ENCODE data around the gene TTC28. TPM values are rescaled to one million over a fixed set of nuclear protein-coding genes. Genes with fewer than 3 reads are reported as not detected.

The TTC28 gene
- total RNA-seq, 1 donor from 2014 or later: 16.4 TPM

- no peak for TF ChIP-seq CTCF (IDR thresholded peaks at IDR 0.05; ENCODE audit: borderline replicate concordance)
- peaks cover 16% of the 10 kb centered on the region for H3K36me3 ChIP-seq
- intact Hi-C loops (cut with micrococcal nuclease): no loop called here
- peak overlapping the region; percentile 79 for H3K27ac ChIP-seq (replicated peaks)
- no peaks in the 10 kb centered on the region for H3K9me3 ChIP-seq (replicated peaks)
- no peak for DNase-seq
- H3K4me3 ChIP-seq: no peak overlapping the region
- H3K4me1 ChIP-seq: peaks cover 32% of the 10 kb centered on the region
- no peaks in the 10 kb centered on the region for H3K27me3 ChIP-seq (ENCODE audit: low read depth)
Observed at GRCh38 chr22:28111501-28112189, 568.0 kb downstream of the TTC28 start.

GRCh38 chr22:28108851-28109250, 570.8 kb downstream of the TTC28 start:
- no peak for DNase-seq
- Histone ChIP-seq H3K4me1 (peaks cover 45% of the 10 kb centered on the region), H3K36me3 (peaks cover 23% of the 10 kb centered on the region), H3K27ac (replicated peaks) (no peak overlapping the region), H3K4me3 (no peak overlapping the region), H3K27me3 (ENCODE audit: low read depth) (no peaks in the 10 kb centered on the region), H3K9me3 (replicated peaks) (no peaks in the 10 kb centered on the region)
- TF ChIP-seq CTCF (IDR thresholded peaks at IDR 0.05; ENCODE audit: borderline replicate concordance): no peak
- intact Hi-C loops (cut with micrococcal nuclease): no loop called here

- no peak for TF ChIP-seq CTCF (IDR thresholded peaks at IDR 0.05; ENCODE audit: borderline replicate concordance)
- Histone ChIP-seq H3K27me3 (ENCODE audit: low read depth) (no peaks in the 10 kb centered on the region), H3K9me3 (replicated peaks) (no peaks in the 10 kb centered on the region), H3K4me1 (peaks cover 33% of the 10 kb centered on the region), H3K4me3 (no peak overlapping the region), H3K36me3 (peaks cover 23% of the 10 kb centered on the region), H3K27ac (replicated peaks) (no peak overlapping the region)
- no peak for DNase-seq
- intact Hi-C loops (cut with micrococcal nuclease): no loop called here
Observed at GRCh38 chr22:28106617-28107016, 573.0 kb downstream of the TTC28 start.

- Histone ChIP-seq H3K4me1 (peaks cover 31% of the 10 kb centered on the region), H3K4me3 (no peak overlapping the region), H3K36me3 (peaks cover 23% of the 10 kb centered on the region), H3K9me3 (replicated peaks) (no peaks in the 10 kb centered on the region), H3K27ac (replicated peaks) (peak overlapping the region; percentile 40), H3K27me3 (ENCODE audit: low read depth) (no peaks in the 10 kb centered on the region)
- DNase-seq: no peak
- TF ChIP-seq CTCF (IDR thresholded peaks at IDR 0.05; ENCODE audit: borderline replicate concordance): no peak
- intact Hi-C loops (cut with micrococcal nuclease): no loop called here
Observed at GRCh38 chr22:28105988-28106387, 573.7 kb downstream of the TTC28 start.

GRCh38 chr22:28105413-28105812, 574.2 kb downstream of the TTC28 start:
- no peaks in the 10 kb centered on the region for H3K9me3 ChIP-seq (replicated peaks)
- H3K27ac ChIP-seq (replicated peaks): peak overlapping the region; percentile 40
- H3K4me1 ChIP-seq: peaks cover 31% of the 10 kb centered on the region
- TF ChIP-seq CTCF (IDR thresholded peaks at IDR 0.05; ENCODE audit: borderline replicate concordance): no peak
- no peaks in the 10 kb centered on the region for H3K27me3 ChIP-seq (ENCODE audit: low read depth)
- intact Hi-C loops (cut with micrococcal nuclease): no loop called here
- DNase-seq: no peak
- peaks cover 23% of the 10 kb centered on the region for H3K36me3 ChIP-seq
- no peak overlapping the region for H3K4me3 ChIP-seq

All from left ventricle myocardium inferior (tissue), 1 donor.